IPS-18a (cell line): ENCODE measurements around the gene SOCS1.

ENCODE experiments used
- H3K27ac ChIP-seq: one replicate; pipeline ENCODE4 v1.5.1; 2013; ENCODE audit warnings: low read length
- H3K27me3 ChIP-seq: one replicate; pipeline ENCODE4 v1.6.1; 2013; ENCODE audit warnings: mild to moderate bottlenecking, low read length; ENCODE audit not compliant: control insufficient read depth, insufficient read depth
- H3K36me3 ChIP-seq: one replicate; pipeline ENCODE4 v1.6.1; 2013; ENCODE audit warnings: low read depth, low read length; ENCODE audit not compliant: control insufficient read depth
- H3K4me1 ChIP-seq: one replicate; pipeline ENCODE4 v1.6.1; 2013; ENCODE audit warnings: low read depth, low read length; ENCODE audit not compliant: control insufficient read depth
- H3K4me3 ChIP-seq: one replicate; pipeline ENCODE4 v1.5.1; 2013; ENCODE audit warnings: low read length
- H3K9ac ChIP-seq: one replicate; pipeline ENCODE4 v1.6.1; 2013; ENCODE audit warnings: mild to moderate bottlenecking, low read length, moderate library complexity
- H3K9me3 ChIP-seq: one replicate; pipeline ENCODE4 v1.6.1; 2013; ENCODE audit warnings: low read depth, low read length; ENCODE audit not compliant: control insufficient read depth

SOCS1 gene

GRCh38 chr16:11249233-11250061 lies 6.6 kb downstream of the SOCS1 start:
- Histone ChIP-seq H3K4me3 (no peak overlapping the region), H3K9me3 (no peaks in the 10 kb centered on the region), H3K4me1 (peaks cover 10% of the 10 kb centered on the region), H3K9ac (no peak overlapping the region), H3K36me3 (peaks cover 9% of the 10 kb centered on the region), H3K27me3 (no peaks in the 10 kb centered on the region), H3K27ac (no peak overlapping the region)

GRCh38 chr16:11248133-11248532 lies 7.9 kb downstream of the SOCS1 start:
- H3K27ac ChIP-seq = no peak overlapping the region
- no peak overlapping the region for H3K4me3 ChIP-seq
- no peaks in the 10 kb centered on the region for H3K9me3 ChIP-seq
- peaks cover 7% of the 10 kb centered on the region for H3K36me3 ChIP-seq
- H3K9ac ChIP-seq = no peak overlapping the region
- no peaks in the 10 kb centered on the region for H3K4me1 ChIP-seq
- H3K27me3 ChIP-seq = no peaks in the 10 kb centered on the region

GRCh38 chr16:11245988-11246387 lies 10.0 kb downstream of the SOCS1 start:
- Histone ChIP-seq H3K27ac (no peak overlapping the region), H3K9ac (no peak overlapping the region), H3K27me3 (no peaks in the 10 kb centered on the region), H3K9me3 (no peaks in the 10 kb centered on the region), H3K36me3 (no peaks in the 10 kb centered on the region), H3K4me3 (no peak overlapping the region), H3K4me1 (no peaks in the 10 kb centered on the region)

DNA sequence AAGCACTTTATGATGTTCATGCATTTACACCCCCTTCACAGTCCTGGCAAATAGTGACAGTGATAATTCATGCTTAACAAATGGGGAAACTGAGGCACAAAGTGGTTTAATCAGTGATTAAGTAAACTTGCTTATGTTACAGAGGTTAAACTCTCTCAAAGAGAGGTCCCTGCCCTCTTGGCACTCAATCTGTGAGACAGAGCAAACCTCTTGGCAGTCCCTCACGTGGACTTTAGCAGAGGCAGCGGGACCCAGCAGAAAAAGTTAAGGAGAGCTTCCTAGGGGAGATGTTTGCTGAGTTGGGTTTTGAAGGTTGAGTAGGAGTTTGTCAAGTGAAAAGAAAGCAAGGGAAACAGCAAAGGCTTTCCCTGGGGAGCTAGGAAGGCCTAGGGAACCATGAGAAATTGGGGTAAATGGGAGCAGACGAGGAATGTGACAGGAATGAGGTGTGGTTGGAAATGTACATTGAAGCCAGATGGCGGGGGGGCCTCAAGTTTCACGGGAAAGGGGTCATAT lies 10.7 kb downstream of the SOCS1 start:
- Histone ChIP-seq H3K4me3 (no peak overlapping the region), H3K27ac (no peak overlapping the region)

GRCh38 chr16:11242658-11243057 lies 13.3 kb downstream of the SOCS1 start:
- H3K36me3 ChIP-seq = no peaks in the 10 kb centered on the region
- no peak overlapping the region for H3K4me3 ChIP-seq
- H3K9me3 ChIP-seq = no peaks in the 10 kb centered on the region
- H3K27me3 ChIP-seq = no peaks in the 10 kb centered on the region
- H3K4me1 ChIP-seq = no peaks in the 10 kb centered on the region
- no peak overlapping the region for H3K27ac ChIP-seq
- no peak overlapping the region for H3K9ac ChIP-seq

More for the DNA sequence above, 10.7 kb downstream of the SOCS1 start:
- no peak overlapping the region for H3K9ac ChIP-seq
- H3K4me1 ChIP-seq = no peaks in the 10 kb centered on the region
- no peaks in the 10 kb centered on the region for H3K9me3 ChIP-seq
- H3K36me3 ChIP-seq = no peaks in the 10 kb centered on the region
- no peaks in the 10 kb centered on the region for H3K27me3 ChIP-seq

DNA sequence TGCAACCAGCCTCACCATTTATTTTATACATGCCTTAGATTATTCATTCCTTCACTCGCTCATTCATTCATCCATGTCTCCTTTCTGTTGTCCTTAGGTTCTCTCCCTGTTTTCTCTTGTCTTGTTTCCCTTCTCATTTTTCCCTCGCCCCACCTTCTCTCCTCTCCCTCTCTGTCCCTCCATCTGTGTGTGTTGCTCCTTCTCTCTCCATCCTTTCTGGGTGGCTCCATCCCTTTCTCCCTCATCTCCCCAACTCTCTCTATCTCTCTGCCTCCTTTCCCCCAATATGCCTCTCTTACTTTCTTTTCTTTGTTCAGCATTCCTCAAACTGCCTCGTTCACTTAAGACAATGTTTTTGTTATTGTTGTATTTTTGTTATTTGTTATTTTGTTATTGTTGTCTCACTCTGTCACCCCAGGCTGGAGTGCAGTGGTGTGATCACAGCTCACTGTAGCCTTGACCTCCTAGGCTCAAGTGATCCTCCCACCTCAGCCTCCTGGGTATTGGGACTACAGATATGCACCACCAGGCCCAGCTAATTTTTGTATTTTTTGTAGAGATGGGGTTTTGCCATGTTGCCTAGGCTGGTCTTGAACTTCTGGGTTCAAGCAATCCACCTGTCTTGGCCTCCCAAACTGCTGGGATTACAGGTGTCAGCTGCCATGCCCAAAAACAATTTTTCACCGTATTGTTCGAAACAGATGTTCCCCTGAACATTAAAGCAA lies 14.4 kb downstream of the SOCS1 start:
- H3K9ac ChIP-seq = no peak overlapping the region
- no peaks in the 10 kb centered on the region for H3K36me3 ChIP-seq
- no peak overlapping the region for H3K4me3 ChIP-seq
- H3K4me1 ChIP-seq = no peaks in the 10 kb centered on the region
- H3K9me3 ChIP-seq = no peaks in the 10 kb centered on the region
- no peaks in the 10 kb centered on the region for H3K27me3 ChIP-seq
- no peak overlapping the region for H3K27ac ChIP-seq

GRCh38 chr16:11240636-11241473 lies 15.1 kb downstream of the SOCS1 start:
- H3K4me3 ChIP-seq = no peak overlapping the region
- no peaks in the 10 kb centered on the region for H3K9me3 ChIP-seq
- H3K4me1 ChIP-seq = no peaks in the 10 kb centered on the region
- no peak overlapping the region for H3K27ac ChIP-seq
- no peaks in the 10 kb centered on the region for H3K27me3 ChIP-seq
- H3K9ac ChIP-seq = no peak overlapping the region
- H3K36me3 ChIP-seq = no peaks in the 10 kb centered on the region

GRCh38 chr16:11239644-11240632 lies 16.1 kb downstream of the SOCS1 start:
- Histone ChIP-seq H3K4me3 (no peak overlapping the region), H3K9ac (no peak overlapping the region), H3K27me3 (no peaks in the 10 kb centered on the region), H3K9me3 (no peaks in the 10 kb centered on the region), H3K36me3 (no peaks in the 10 kb centered on the region), H3K4me1 (no peaks in the 10 kb centered on the region), H3K27ac (no peak overlapping the region)

- Histone ChIP-seq H3K27ac (no peak overlapping the region), H3K4me3 (no peak overlapping the region), H3K27me3 (no peaks in the 10 kb centered on the region), H3K4me1 (no peaks in the 10 kb centered on the region), H3K9me3 (no peaks in the 10 kb centered on the region), H3K36me3 (no peaks in the 10 kb centered on the region), H3K9ac (no peak overlapping the region)
Measured at GRCh38 chr16:11238272-11239202, 17.5 kb downstream of the SOCS1 start.
